Panc1 (cell line): ENCODE measurements around the gene RXRG. TPM values are rescaled to one million over a fixed set of nuclear protein-coding genes. Genes with fewer than 3 reads are reported as not detected.

Source experiments
- ATAC-seq: fragments of 200-7000 bp; cut with Tn5 transposase; 2 replicates; pipeline ENCODE4 v1.9.1; 2020; ENCODE audit warnings: mild to moderate bottlenecking, moderate library complexity
- BruUV-seq: library from RNA; stranded (reverse); fragments of 400-500 nt; replicated peaks from 2 replicates; lab custom pipeline; 2021; lab: Mats Ljungman, UMichigan
- CTCF ChIA-PET: fragments of 300-600 bp; sonication (Branson Sonifier 250); formaldehyde crosslinking; loops from one replicate; lab custom pipeline; 2022; ENCODE audit warnings: antibody characterized with exemption; lab: Charles Lee
- POLR2A ChIA-PET: fragments of 300-600 bp; sonication (Branson Sonifier 250); formaldehyde crosslinking; loops from one replicate; lab custom pipeline; 2022; ENCODE audit warnings: antibody characterized with exemption; lab: Charles Lee
- DNase-seq: peaks from one replicate; pipeline ENCODE4 v3.0.0-alpha.2; 2010; ENCODE audit warnings: low read depth, low spot score
- H3K27ac ChIP-seq: 2 replicates; pipeline ENCODE4 v1.5.1; 2011; ENCODE audit warnings: mild to moderate bottlenecking, low read length, inconsistent platforms
- H3K27me3 ChIP-seq: fragments of 200-500 bp; sonication (Bioruptor generic); 2 replicates; pipeline ENCODE4 v1.6.0; 2014; ENCODE audit warnings: low read length, inconsistent platforms; ENCODE audit not compliant: control insufficient read depth, insufficient read depth
- H3K36me3 ChIP-seq: fragments of 200-500 bp; sonication (Bioruptor generic); 2 replicates; pipeline ENCODE4 v1.5.1; 2014; ENCODE audit warnings: inconsistent platforms, mild to moderate bottlenecking, low read length, moderate library complexity; ENCODE audit not compliant: control insufficient read depth, insufficient read depth
- H3K4me1 ChIP-seq: 2 replicates; pipeline ENCODE4 v1.5.1; 2011; ENCODE audit warnings: inconsistent platforms, mild to moderate bottlenecking, low read length, moderate library complexity; ENCODE audit not compliant: control insufficient read depth, insufficient read depth
- H3K4me3 ChIP-seq, 2 experiments: 2 replicates each; pipeline ENCODE4 v1.5.1; 2011 to 2012; ENCODE audit warnings: low read depth in 2 of 2, low read length in 2 of 2, mild to moderate bottlenecking in 2 of 2, inconsistent platforms in 1 of 2, moderate library complexity in 1 of 2
- H3K9me3 ChIP-seq: fragments of 200-500 bp; sonication (Bioruptor generic); 2 replicates; pipeline ENCODE4 v1.5.1; 2014; ENCODE audit warnings: low read depth, mild to moderate bottlenecking, inconsistent platforms, low read length, moderate library complexity; ENCODE audit not compliant: control insufficient read depth, insufficient read depth
- POLR2AphosphoS5 ChIP-seq: IDR thresholded peaks from 2 replicates; pipeline ENCODE4 v1.6.1; 2012; ENCODE audit warnings: mild to moderate bottlenecking, low read depth, low read length, moderate library complexity
- SIN3A ChIP-seq: IDR thresholded peaks from 2 replicates; pipeline ENCODE4 v1.6.1; 2012; ENCODE audit warnings: low read depth, mild to moderate bottlenecking, low read length, moderate library complexity, borderline replicate concordance; ENCODE audit not compliant: insufficient read depth
- TCF7L2 ChIP-seq: IDR thresholded peaks from 2 replicates; pipeline ENCODE4 v1.6.1; 2011; ENCODE audit warnings: mild to moderate bottlenecking, low read depth, low read length, inconsistent platforms
- in situ Hi-C: cut with HindIII; loops from 2 replicates; pipeline ENCODE4 v1.10.0; 2016; ENCODE audit warnings: low sequenced_read_pairs, low pct_unique_long_range_greater_than_20kb
- intact Hi-C: fragments of 100-400 bp; cut with micrococcal nuclease; formaldehyde crosslinking; loops from one replicate; pipeline ENCODE4 v1.10.0; 2022; ENCODE audit not compliant: unreplicated experiment
- total RNA-seq: library from RNA; stranded (reverse); gene quantifications from one replicate; pipeline ENCODE4 v1.2.1, GENCODE V29; 2021; ENCODE audit not compliant: unreplicated experiment
- TF ChIP-seq, protein P1 (sequence below): fragments of 450-650 bp; IDR thresholded peaks from 2 replicates; pipeline ENCODE4 v1.5.1; 2017; ENCODE audit warnings: mild to moderate bottlenecking
- TF ChIP-seq, protein P2 (sequence below), 2 experiments: IDR thresholded peaks; 2 replicates each; pipeline ENCODE4 v1.6.1; 2011 to 2012; ENCODE audit warnings: low read depth in 2 of 2, control low read depth in 1 of 2, low read length in 1 of 2, mild to moderate bottlenecking in 1 of 2, moderate library complexity in 1 of 2; ENCODE audit not compliant: insufficient read depth in 1 of 2

The RXRG gene
- total RNA-seq, 1 experiment from 2014 or later, result not detected

DNA sequence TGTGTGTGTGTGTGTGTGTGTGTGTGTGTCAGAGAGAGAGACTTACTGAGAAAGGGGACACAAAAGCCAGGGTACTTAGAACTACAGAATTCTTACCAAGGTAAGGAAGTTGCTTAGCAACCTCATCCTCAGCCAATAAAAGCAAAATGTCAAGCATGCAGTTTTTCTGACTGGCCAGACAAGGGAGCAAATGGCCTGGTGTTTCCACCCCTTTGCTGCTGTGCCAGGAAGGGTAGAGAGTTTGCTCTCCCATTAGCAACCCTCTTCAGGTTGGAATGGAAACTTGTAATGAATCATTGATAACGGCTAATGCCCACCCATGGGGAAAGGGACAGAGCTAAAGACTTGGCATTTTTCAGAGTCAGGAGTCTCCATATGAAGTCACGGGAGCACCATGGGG lies 10.6 kb downstream of the RXRG start:
- H3K27me3 ChIP-seq, result peaks cover 7% of the 10 kb centered on the region
- H3K4me3 ChIP-seq, result no peak overlapping the region
- intact Hi-C loops, result no loop called here
- no peaks in the 10 kb centered on the region for H3K36me3 ChIP-seq
- H3K4me1 ChIP-seq, result no peaks in the 10 kb centered on the region
- no peak overlapping the region for H3K27ac ChIP-seq
- ChIA-PET CTCF (no interaction called here), POLR2A (no interaction called here)
- TF ChIP-seq POLR2AphosphoS5 (no peak), SIN3A (no peak)
- TF ChIP-seq, protein P1, sequence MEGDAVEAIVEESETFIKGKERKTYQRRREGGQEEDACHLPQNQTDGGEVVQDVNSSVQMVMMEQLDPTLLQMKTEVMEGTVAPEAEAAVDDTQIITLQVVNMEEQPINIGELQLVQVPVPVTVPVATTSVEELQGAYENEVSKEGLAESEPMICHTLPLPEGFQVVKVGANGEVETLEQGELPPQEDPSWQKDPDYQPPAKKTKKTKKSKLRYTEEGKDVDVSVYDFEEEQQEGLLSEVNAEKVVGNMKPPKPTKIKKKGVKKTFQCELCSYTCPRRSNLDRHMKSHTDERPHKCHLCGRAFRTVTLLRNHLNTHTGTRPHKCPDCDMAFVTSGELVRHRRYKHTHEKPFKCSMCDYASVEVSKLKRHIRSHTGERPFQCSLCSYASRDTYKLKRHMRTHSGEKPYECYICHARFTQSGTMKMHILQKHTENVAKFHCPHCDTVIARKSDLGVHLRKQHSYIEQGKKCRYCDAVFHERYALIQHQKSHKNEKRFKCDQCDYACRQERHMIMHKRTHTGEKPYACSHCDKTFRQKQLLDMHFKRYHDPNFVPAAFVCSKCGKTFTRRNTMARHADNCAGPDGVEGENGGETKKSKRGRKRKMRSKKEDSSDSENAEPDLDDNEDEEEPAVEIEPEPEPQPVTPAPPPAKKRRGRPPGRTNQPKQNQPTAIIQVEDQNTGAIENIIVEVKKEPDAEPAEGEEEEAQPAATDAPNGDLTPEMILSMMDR, result no peak
- TF ChIP-seq, protein P2, sequence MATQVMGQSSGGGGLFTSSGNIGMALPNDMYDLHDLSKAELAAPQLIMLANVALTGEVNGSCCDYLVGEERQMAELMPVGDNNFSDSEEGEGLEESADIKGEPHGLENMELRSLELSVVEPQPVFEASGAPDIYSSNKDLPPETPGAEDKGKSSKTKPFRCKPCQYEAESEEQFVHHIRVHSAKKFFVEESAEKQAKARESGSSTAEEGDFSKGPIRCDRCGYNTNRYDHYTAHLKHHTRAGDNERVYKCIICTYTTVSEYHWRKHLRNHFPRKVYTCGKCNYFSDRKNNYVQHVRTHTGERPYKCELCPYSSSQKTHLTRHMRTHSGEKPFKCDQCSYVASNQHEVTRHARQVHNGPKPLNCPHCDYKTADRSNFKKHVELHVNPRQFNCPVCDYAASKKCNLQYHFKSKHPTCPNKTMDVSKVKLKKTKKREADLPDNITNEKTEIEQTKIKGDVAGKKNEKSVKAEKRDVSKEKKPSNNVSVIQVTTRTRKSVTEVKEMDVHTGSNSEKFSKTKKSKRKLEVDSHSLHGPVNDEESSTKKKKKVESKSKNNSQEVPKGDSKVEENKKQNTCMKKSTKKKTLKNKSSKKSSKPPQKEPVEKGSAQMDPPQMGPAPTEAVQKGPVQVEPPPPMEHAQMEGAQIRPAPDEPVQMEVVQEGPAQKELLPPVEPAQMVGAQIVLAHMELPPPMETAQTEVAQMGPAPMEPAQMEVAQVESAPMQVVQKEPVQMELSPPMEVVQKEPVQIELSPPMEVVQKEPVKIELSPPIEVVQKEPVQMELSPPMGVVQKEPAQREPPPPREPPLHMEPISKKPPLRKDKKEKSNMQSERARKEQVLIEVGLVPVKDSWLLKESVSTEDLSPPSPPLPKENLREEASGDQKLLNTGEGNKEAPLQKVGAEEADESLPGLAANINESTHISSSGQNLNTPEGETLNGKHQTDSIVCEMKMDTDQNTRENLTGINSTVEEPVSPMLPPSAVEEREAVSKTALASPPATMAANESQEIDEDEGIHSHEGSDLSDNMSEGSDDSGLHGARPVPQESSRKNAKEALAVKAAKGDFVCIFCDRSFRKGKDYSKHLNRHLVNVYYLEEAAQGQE (IDR thresholded peaks at IDR 0.05; ENCODE audit: insufficient read depth in 1 of 2, low read depth in 2 of 2, low read length in 1 of 2), result no peak
- no TSS peak for BruUV-seq
- DNase-seq, result no peak
- no peak for ATAC-seq
- H3K9me3 ChIP-seq, result no peaks in the 10 kb centered on the region
- in situ Hi-C loops, result no loop called here

DNA sequence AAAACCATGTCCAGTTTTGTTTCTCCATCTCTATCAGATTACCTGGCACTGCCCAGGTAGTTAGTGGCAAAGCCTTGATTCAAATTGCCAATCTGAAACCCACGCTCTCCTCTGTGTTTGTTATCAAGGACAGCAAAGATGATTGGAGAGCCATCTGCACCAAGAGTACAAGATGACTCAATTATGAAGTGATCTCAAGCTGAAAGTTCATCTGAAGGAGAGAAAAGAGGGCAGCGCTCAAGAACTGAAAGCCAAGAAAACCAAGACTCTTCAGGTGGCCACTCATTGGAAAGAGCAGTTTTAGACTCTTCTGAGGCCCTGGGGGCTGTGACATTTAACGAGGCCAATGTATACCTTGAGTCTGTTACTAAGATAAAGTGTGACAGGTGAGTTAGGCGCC lies 13.8 kb downstream of the RXRG start:
- ATAC-seq (no peak), DNase-seq (no peak)
- in situ Hi-C loops (no loop called here), intact Hi-C loops (no loop called here)
- Histone ChIP-seq H3K27me3 (no peaks in the 10 kb centered on the region), H3K27ac (no peak overlapping the region), H3K36me3 (no peaks in the 10 kb centered on the region), H3K4me3 (no peak overlapping the region), H3K4me1 (no peaks in the 10 kb centered on the region), H3K9me3 (no peaks in the 10 kb centered on the region)
- ChIA-PET CTCF (no interaction called here), POLR2A (no interaction called here)
- TF ChIP-seq POLR2AphosphoS5, result no peak
- TF ChIP-seq, protein P1, result no peak
- TF ChIP-seq, protein P2 (IDR thresholded peaks at IDR 0.05; ENCODE audit: insufficient read depth in 1 of 2, low read depth in 2 of 2, low read length in 1 of 2), result no peak
- TF ChIP-seq TCF7L2, result no peak
- TF ChIP-seq SIN3A, result no peak
- no TSS peak for BruUV-seq
